Keratinocyte (primary cell): Measurements from ENCODE around the gene ANAPC1. TPM values are rescaled to one million over a fixed set of nuclear protein-coding genes. Genes with fewer than 3 reads are reported as not detected.

ENCODE experiments used
- DNase-seq: peaks from one replicate; pipeline ENCODE4 v3.0.0-alpha.2; 2011; ENCODE audit warnings: low read depth, missing footprints, low spot score
- FAIRE-seq: peaks from 2 replicates; lab custom pipeline; 2011; peaks lifted over from hg19 to GRCh38; lab: Jason Lieb, UNC
- H2AFZ ChIP-seq: 2 replicates; pipeline ENCODE4 v1.6.0; 2012; ENCODE audit warnings: low read length, control low read depth, inconsistent platforms; ENCODE audit not compliant: control insufficient read depth
- H3K27ac ChIP-seq: 2 replicates; pipeline ENCODE4 v1.5.1; 2011; ENCODE audit warnings: low read length; ENCODE audit not compliant: control insufficient read depth, insufficient read depth
- H3K27me3 ChIP-seq: 3 replicates; pipeline ENCODE4 v1.6.0; 2011; ENCODE audit warnings: low read length; ENCODE audit not compliant: control insufficient read depth, insufficient read depth; ENCODE audit errors: extremely low read depth
- H3K36me3 ChIP-seq, 2 experiments: 2 replicates in 1 of 2; 3 replicates in 1 of 2; pipeline ENCODE4 v1.5.1; 2011; ENCODE audit warnings: low read length in 2 of 2, mild to moderate bottlenecking in 1 of 2; ENCODE audit not compliant: control insufficient read depth in 2 of 2, insufficient read depth in 2 of 2; ENCODE audit errors: extremely low read depth in 1 of 2
- H3K4me1 ChIP-seq: 3 replicates; pipeline ENCODE4 v1.5.1; 2011; ENCODE audit warnings: low read length; ENCODE audit not compliant: control insufficient read depth, insufficient read depth; ENCODE audit errors: extremely low read depth
- H3K4me2 ChIP-seq: 3 replicates; pipeline ENCODE4 v1.6.0; 2011; ENCODE audit warnings: low read depth, low read length; ENCODE audit not compliant: control insufficient read depth, insufficient read depth; ENCODE audit errors: extremely low read depth
- H3K4me3 ChIP-seq, 3 experiments: fragments of 200-600 bp in 1 of 3; sonication (generic) in 1 of 3; 2 replicates in 2 of 3; 3 replicates in 1 of 3; pipeline ENCODE4 v1.5.1; 2011 to 2016; ENCODE audit warnings: low read length in 3 of 3, mild to moderate bottlenecking in 3 of 3, control low read depth in 2 of 3, inconsistent platforms in 1 of 3, low read depth in 1 of 3, mixed read lengths in 1 of 3, mixed run types in 1 of 3, moderate library complexity in 1 of 3; ENCODE audit not compliant: control insufficient read depth in 2 of 3, insufficient read depth in 2 of 3; ENCODE audit errors: extremely low read depth in 1 of 3
- H3K79me2 ChIP-seq: 2 replicates; pipeline ENCODE4 v1.6.0; 2012; ENCODE audit warnings: low read length; ENCODE audit not compliant: control insufficient read depth, insufficient read depth
- H3K9ac ChIP-seq: 3 replicates; pipeline ENCODE4 v1.6.0; 2011; ENCODE audit warnings: low read length; ENCODE audit not compliant: control insufficient read depth, insufficient read depth; ENCODE audit errors: extremely low read depth
- H3K9me1 ChIP-seq: 3 replicates; pipeline ENCODE4 v1.6.0; 2011; ENCODE audit warnings: low read length; ENCODE audit not compliant: control insufficient read depth, insufficient read depth; ENCODE audit errors: extremely low read depth
- H3K9me3 ChIP-seq: 2 replicates; pipeline ENCODE4 v1.5.1; 2012; ENCODE audit warnings: low read depth, low read length; ENCODE audit not compliant: control insufficient read depth
- H4K20me1 ChIP-seq: 3 replicates; pipeline ENCODE4 v1.6.0; 2011; ENCODE audit warnings: low read length; ENCODE audit not compliant: control insufficient read depth, insufficient read depth; ENCODE audit errors: extremely low read depth
- EZH2 ChIP-seq: IDR thresholded peaks from one replicate; pipeline ENCODE4 v1.6.1; 2012; ENCODE audit warnings: inconsistent platforms, mild to moderate bottlenecking, low read length, moderate library complexity
- dilution Hi-C: fragments of 300-500 bp; cut with MboI; formaldehyde crosslinking; loops from one replicate; pipeline ENCODE4 v1.7.0; 2020; ENCODE audit warnings: low sequenced_read_pairs; ENCODE audit not compliant: extremely low pct_ligation_motif_present
- polyA plus RNA-seq, 5 experiments: library from polyadenylated mRNA; depleted of rRNA in 3 of 5; stranded (reverse) in 3 of 5; stranded (forward) in 1 of 5; unstranded in 1 of 5; fragments of >200 nt; gene quantifications; 1 replicate in 1 of 5; 2 replicates in 3 of 5; 3 replicates in 1 of 5; pipeline versions ENCODE4 v1.2.1 to v1.2.3, GENCODE V29; 2011 to 2012; ENCODE audit warnings: missing spikeins in 2 of 5, low read depth in 1 of 5, low replicate concordance in 1 of 5
- TF ChIP-seq, protein P1 (sequence below), 3 experiments: IDR thresholded peaks in 1 of 3; conservative IDR thresholded peaks in 1 of 3; optimal IDR thresholded peaks in 1 of 3; 2 replicates in 2 of 3; 3 replicates in 1 of 3; pipeline versions ENCODE3 to v1.5.1; 2011; ENCODE audit warnings: low read length in 3 of 3, mild to moderate bottlenecking in 3 of 3, moderate library complexity in 2 of 3, control low read depth in 1 of 3, inconsistent platforms in 1 of 3; ENCODE audit not compliant: insufficient read depth in 2 of 3; ENCODE audit errors: extremely low read depth in 1 of 3

The ANAPC1 gene
- polyA plus RNA-seq, 1 donor (not counting 4 experiments of a cell fraction or from before 2014, with no cell fraction given) = 36.5 TPM

- FAIRE-seq (no peak), DNase-seq (no peak)
- Histone ChIP-seq H3K27ac (no peak overlapping the region), H3K4me2 (no peak overlapping the region), H3K79me2 (no peaks in the 10 kb centered on the region), H2AFZ (no peak overlapping the region), H3K4me3 (no peak overlapping the region), H3K9ac (no peak overlapping the region), H3K4me1 (peaks cover 4% of the 10 kb centered on the region), H3K36me3 (no peaks in the 10 kb centered on the region), H3K9me1 (no peaks in the 10 kb centered on the region), H3K9me3 (no peaks in the 10 kb centered on the region), H3K27me3 (peaks cover 56% of the 10 kb centered on the region), H4K20me1 (peaks cover 4% of the 10 kb centered on the region)
- dilution Hi-C loops = no loop called here
- TF ChIP-seq, protein P1, sequence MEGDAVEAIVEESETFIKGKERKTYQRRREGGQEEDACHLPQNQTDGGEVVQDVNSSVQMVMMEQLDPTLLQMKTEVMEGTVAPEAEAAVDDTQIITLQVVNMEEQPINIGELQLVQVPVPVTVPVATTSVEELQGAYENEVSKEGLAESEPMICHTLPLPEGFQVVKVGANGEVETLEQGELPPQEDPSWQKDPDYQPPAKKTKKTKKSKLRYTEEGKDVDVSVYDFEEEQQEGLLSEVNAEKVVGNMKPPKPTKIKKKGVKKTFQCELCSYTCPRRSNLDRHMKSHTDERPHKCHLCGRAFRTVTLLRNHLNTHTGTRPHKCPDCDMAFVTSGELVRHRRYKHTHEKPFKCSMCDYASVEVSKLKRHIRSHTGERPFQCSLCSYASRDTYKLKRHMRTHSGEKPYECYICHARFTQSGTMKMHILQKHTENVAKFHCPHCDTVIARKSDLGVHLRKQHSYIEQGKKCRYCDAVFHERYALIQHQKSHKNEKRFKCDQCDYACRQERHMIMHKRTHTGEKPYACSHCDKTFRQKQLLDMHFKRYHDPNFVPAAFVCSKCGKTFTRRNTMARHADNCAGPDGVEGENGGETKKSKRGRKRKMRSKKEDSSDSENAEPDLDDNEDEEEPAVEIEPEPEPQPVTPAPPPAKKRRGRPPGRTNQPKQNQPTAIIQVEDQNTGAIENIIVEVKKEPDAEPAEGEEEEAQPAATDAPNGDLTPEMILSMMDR (optimal IDR thresholded peaks at IDR 0.05 in 1 of 3, IDR thresholded peaks at IDR 0.05 in 1 of 3, conservative IDR thresholded peaks at IDR 0.05 in 1 of 3; ENCODE audit: extremely low read depth in 1 of 3, insufficient read depth in 2 of 3, low read length in 3 of 3) = no peak
- TF ChIP-seq EZH2 = no peak
These were observed 43.7 kb upstream of the ANAPC1 start for GRCh38 chr2:111927723-111928122.

DNA sequence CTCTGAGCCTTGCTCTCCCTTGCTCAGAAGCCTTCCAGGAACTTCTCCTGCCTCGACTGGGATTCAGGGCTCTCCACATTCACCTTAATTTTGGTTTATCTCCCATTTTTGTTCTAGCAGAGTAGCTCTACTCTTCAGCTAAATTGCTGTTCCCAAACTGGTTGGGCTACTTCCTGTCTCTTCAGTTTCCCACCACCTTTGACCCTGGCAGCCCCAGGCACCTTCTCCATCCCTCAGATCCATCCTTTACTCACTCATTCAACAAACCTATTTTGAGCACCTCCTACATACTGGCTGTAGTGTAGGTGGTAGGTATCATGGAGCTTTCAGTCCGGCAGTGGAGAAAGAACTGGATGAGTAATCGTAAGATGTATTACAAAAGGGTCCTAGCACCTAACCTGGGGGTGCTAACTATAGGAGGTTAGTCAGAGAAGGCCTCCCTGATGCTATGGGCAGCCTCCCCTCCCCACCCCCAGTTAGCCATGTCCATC is 40.7 kb upstream of the ANAPC1 start:
- Histone ChIP-seq H3K4me2 (no peak overlapping the region), H3K27ac (no peak overlapping the region), H4K20me1 (peaks cover 2% of the 10 kb centered on the region), H3K79me2 (no peaks in the 10 kb centered on the region), H3K4me1 (no peaks in the 10 kb centered on the region), H3K4me3 (no peak overlapping the region), H3K27me3 (peaks cover 63% of the 10 kb centered on the region), H2AFZ (no peak overlapping the region), H3K9ac (no peak overlapping the region), H3K9me1 (no peaks in the 10 kb centered on the region), H3K9me3 (no peaks in the 10 kb centered on the region), H3K36me3 (no peaks in the 10 kb centered on the region)
- dilution Hi-C loops = loop anchor here (25.0 kb wide), 1 partner anchor 88 kb away; no protein-coding TSS in a partner anchor
- TF ChIP-seq EZH2 = no peak
- TF ChIP-seq, protein P1 (optimal IDR thresholded peaks at IDR 0.05 in 1 of 3, IDR thresholded peaks at IDR 0.05 in 1 of 3, conservative IDR thresholded peaks at IDR 0.05 in 1 of 3; ENCODE audit: extremely low read depth in 1 of 3, insufficient read depth in 2 of 3, low read length in 3 of 3) = no peak
- FAIRE-seq = no peak
- DNase-seq = no peak
